ENCODE results near the gene STON1. TPM values are rescaled to one million over a fixed set of nuclear protein-coding genes. Genes with fewer than 3 reads are reported as not detected.

STON1 gene
- total and polyA plus RNA-seq, 2 of the 8 experiments (the other 6 are each of a cell fraction or from before 2014, with no cell fraction given) = 5.0 to 10.1 TPM

DNA sequence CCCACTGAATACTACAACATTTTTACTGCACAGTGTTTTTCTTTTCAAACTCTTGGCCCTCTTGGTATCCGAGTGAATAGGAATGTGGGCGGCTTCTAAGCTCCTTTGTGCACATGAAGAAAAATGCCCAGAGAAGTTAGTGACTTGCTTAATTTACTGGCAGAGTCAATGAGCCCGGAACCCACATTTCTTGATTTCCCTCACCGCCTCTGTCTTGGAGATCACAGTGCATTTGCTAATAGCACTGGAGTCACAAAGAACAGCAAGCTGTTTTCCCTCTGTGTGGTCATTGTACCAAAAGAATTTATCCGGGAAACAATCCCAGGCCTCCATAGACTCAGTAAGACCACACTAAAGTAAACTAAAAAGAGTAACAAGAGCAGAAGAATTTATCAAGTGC is 18.9 kb downstream of the STON1 start:
- Histone ChIP-seq H4K20me1 (replicated peaks in 1 of 2; ENCODE audit: control insufficient read depth in 1 of 2, insufficient read depth in 2 of 2, low read length in 2 of 2) (no peaks in the 10 kb centered on the region), H2BK15ac (ENCODE audit: low read length) (no peak overlapping the region), H4K5ac (ENCODE audit: insufficient read length, low read depth, low read length) (no peak overlapping the region), H3K4me3 (ENCODE audit: extremely low read depth in 1 of 4, insufficient read depth in 2 of 4, low read depth in 3 of 4, low read length in 4 of 4) (no peak overlapping the region), H2BK5ac (ENCODE audit: low read depth, low read length) (no peak overlapping the region), H3K23me2 (ENCODE audit: low read depth, low read length) (no peaks in the 10 kb centered on the region), H4K91ac (replicated peaks; ENCODE audit: insufficient read length, low read length) (no peak overlapping the region), H3K4me2 (ENCODE audit: insufficient read depth in 1 of 2, low read depth in 2 of 2, low read length in 2 of 2) (no peak overlapping the region), H2BK20ac (ENCODE audit: low read length) (no peak overlapping the region), H4K8ac (ENCODE audit: extremely low read depth, insufficient read depth, low read length) (no peak overlapping the region), H3K9ac (replicated peaks in 1 of 4; ENCODE audit: extremely low read depth in 1 of 4, low read depth in 3 of 4, low read length in 3 of 4) (no peak overlapping the region), H3K14ac (ENCODE audit: insufficient read length) (no peak overlapping the region), H3K36me3 (ENCODE audit: control insufficient read depth in 2 of 4, insufficient read depth in 4 of 4, low read length in 3 of 4) (no peaks in the 10 kb centered on the region), H3K18ac (ENCODE audit: extremely low read depth, low read length) (no peak overlapping the region), H3K79me1 (ENCODE audit: low read depth, low read length) (no peaks in the 10 kb centered on the region), H2AFZ (ENCODE audit: low read length) (no peak overlapping the region), H3K23ac (ENCODE audit: insufficient read length) (no peak overlapping the region), H3K9me3 (ENCODE audit: insufficient read depth in 2 of 2, low read depth in 1 of 2, low read length in 1 of 2) (no peaks in the 10 kb centered on the region), H3K4me1 (replicated peaks in 1 of 4; ENCODE audit: control insufficient read depth in 3 of 4, insufficient read depth in 4 of 4, low read length in 3 of 4) (no peaks in the 10 kb centered on the region; a peak in 1 of 7 replicates), H2BK120ac (replicated peaks; ENCODE audit: low read depth, low read length) (no peak overlapping the region), H3K56ac (replicated peaks; ENCODE audit: insufficient read length, low read depth, low read length) (no peak overlapping the region), H2AK5ac (ENCODE audit: low read depth, low read length) (no peak overlapping the region), H3K27me3 (replicated peaks in 1 of 4; ENCODE audit: control insufficient read depth in 3 of 4, extremely low read depth in 1 of 4, insufficient read depth in 3 of 4, low read length in 3 of 4) (no peaks in the 10 kb centered on the region; a peak in 1 of 7 replicates), H3K79me2 (ENCODE audit: control insufficient read depth in 1 of 2, insufficient read depth in 2 of 2, low read length in 2 of 2) (no peaks in the 10 kb centered on the region), H2BK12ac (ENCODE audit: low read depth, low read length) (no peak overlapping the region), H3K27ac (ENCODE audit: low read depth, low read length) (no peak overlapping the region), H3K4ac (replicated peaks; ENCODE audit: insufficient read length, low read depth, low read length) (no peak overlapping the region)
- FAIRE-seq (no peak), DNase-seq (ENCODE audit: low read depth in 1 of 2, low spot score in 2 of 2) (no peak)
- POLR2A ChIA-PET (ENCODE audit: partially characterized antibody) = no interaction called here
- 95% methylated on average over 5 of the region's 5 CpGs; no CpG with 5 or more reads in 1 of the 2 experiments for WGBS, 2 experiments (ENCODE audit: extremely low coverage in 1 of 2, insufficient coverage in 1 of 2, insufficient read length in 1 of 2, insufficient replicate concordance in 2 of 2, low coverage in 1 of 2, low lambda C conversion rate in 2 of 2, missing lambda C conversion rate in 1 of 2)
- CTCF ChIA-PET (ENCODE audit: partially characterized antibody) = interaction anchor here (3.6 kb wide), 1 partner anchor 40 kb away, joined by 11 read pairs; no protein-coding TSS in a partner anchor
- TF ChIP-seq TBP (IDR thresholded peaks at IDR 0.05; ENCODE audit: low read depth, low read length) (no peak), FOSL1 (IDR thresholded peaks at IDR 0.05; ENCODE audit: insufficient read depth, low read depth, low read length) (no peak), PHF8 (conservative IDR thresholded peaks at IDR 0.05; ENCODE audit: low read depth, low read length) (no peak), BACH1 (IDR thresholded peaks at IDR 0.05; ENCODE audit: low read length) (no peak), KDM4A (IDR thresholded peaks at IDR 0.05; ENCODE audit: low read depth, low read length, severe bottlenecking) (no peak), BRCA1 (IDR thresholded peaks at IDR 0.05; ENCODE audit: low read depth, low read length) (no peak), RXRA (IDR thresholded peaks at IDR 0.05; ENCODE audit: insufficient read depth, low read depth, low read length) (no peak), HDAC6 (IDR thresholded peaks at IDR 0.05; ENCODE audit: low read depth, low read length) (no peak), SIN3A (conservative IDR thresholded peaks at IDR 0.05 in 1 of 2, IDR thresholded peaks at IDR 0.05 in 1 of 2; ENCODE audit: low read depth in 1 of 2, low read length in 2 of 2) (no peak), EGR1 (IDR thresholded peaks at IDR 0.05; ENCODE audit: borderline replicate concordance, low read depth, low read length) (no peak), CHD2 (IDR thresholded peaks at IDR 0.05; ENCODE audit: low read length) (no peak)
- TF ChIP-seq, protein P1, sequence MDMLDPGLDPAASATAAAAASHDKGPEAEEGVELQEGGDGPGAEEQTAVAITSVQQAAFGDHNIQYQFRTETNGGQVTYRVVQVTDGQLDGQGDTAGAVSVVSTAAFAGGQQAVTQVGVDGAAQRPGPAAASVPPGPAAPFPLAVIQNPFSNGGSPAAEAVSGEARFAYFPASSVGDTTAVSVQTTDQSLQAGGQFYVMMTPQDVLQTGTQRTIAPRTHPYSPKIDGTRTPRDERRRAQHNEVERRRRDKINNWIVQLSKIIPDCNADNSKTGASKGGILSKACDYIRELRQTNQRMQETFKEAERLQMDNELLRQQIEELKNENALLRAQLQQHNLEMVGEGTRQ (IDR thresholded peaks at IDR 0.05; ENCODE audit: low read length) = no peak
